Endothelial cell of umbilical vein (primary cell): ENCODE measurements around the gene NECAB2. TPM values are rescaled to one million over a fixed set of nuclear protein-coding genes. Genes with fewer than 3 reads are reported as not detected.

ENCODE experiments used
- BruUV-seq: library from RNA; stranded (reverse); fragments of 400-500 nt; replicated peaks from 2 replicates; lab custom pipeline; 2021; lab: Mats Ljungman, UMichigan
- CTCF ChIA-PET: fragments of 300-600, 350-600 bp; sonication (Branson Sonifier 250); formaldehyde crosslinking; loops from one replicate; lab custom pipeline; 2021; ENCODE audit warnings: antibody characterized with exemption, inconsistent platforms; lab: Charles Lee
- POLR2A ChIA-PET: fragments of 300-600, 350-600 bp; sonication (Branson Sonifier 250); formaldehyde crosslinking; loops from one replicate; lab custom pipeline; 2021; ENCODE audit warnings: antibody characterized with exemption, inconsistent platforms; lab: Charles Lee
- DNase-seq: peaks from one replicate; pipeline ENCODE4 v3.0.0-alpha.2; 2011; ENCODE audit warnings: low read depth, low spot score
- FAIRE-seq: peaks from 2 replicates; lab custom pipeline; 2011; peaks lifted over from hg19 to GRCh38; lab: Jason Lieb, UNC
- H2AFZ ChIP-seq: 2 replicates; pipeline ENCODE4 v1.6.0; 2012; ENCODE audit warnings: low read depth, low read length, control low read depth, inconsistent platforms
- H3K27ac ChIP-seq: 2 replicates; pipeline ENCODE4 v1.5.1; 2011; ENCODE audit warnings: low read depth, mild to moderate bottlenecking, control low read depth, low read length, moderate library complexity; ENCODE audit not compliant: insufficient read depth
- H3K27me3 ChIP-seq, 2 experiments: 2 replicates each; pipeline versions ENCODE4 v1.6.0 to v1.6.1; 2011; ENCODE audit warnings: low read length in 2 of 2, mixed read lengths in 1 of 2; ENCODE audit not compliant: control insufficient read depth in 2 of 2, insufficient read depth in 2 of 2
- H3K36me3 ChIP-seq, 2 experiments: 2 replicates in 1 of 2; 3 replicates in 1 of 2; pipeline ENCODE4 v1.5.1; 2011; ENCODE audit warnings: low read length in 2 of 2, mild to moderate bottlenecking in 1 of 2, moderate library complexity in 1 of 2; ENCODE audit not compliant: control insufficient read depth in 2 of 2, insufficient read depth in 2 of 2; ENCODE audit errors: extremely low read depth in 1 of 2
- H3K4me1 ChIP-seq: 3 replicates; pipeline ENCODE4 v1.5.1; 2011; ENCODE audit warnings: mild to moderate bottlenecking, low read length; ENCODE audit not compliant: control insufficient read depth, insufficient read depth; ENCODE audit errors: extremely low read depth
- H3K4me2 ChIP-seq: 2 replicates; pipeline ENCODE4 v1.6.1; 2011; ENCODE audit warnings: low read length, control low read depth, mixed read lengths; ENCODE audit not compliant: insufficient read depth
- H3K4me3 ChIP-seq, 3 experiments: fragments of 200-600 bp in 1 of 3; sonication (generic), shearing (Covaris generic) in 1 of 3; replicated peaks in 1 of 3; 2 replicates each; pipeline ENCODE4 v1.5.1; 2011 to 2016; ENCODE audit warnings: control low read depth in 3 of 3, low read length in 3 of 3, mild to moderate bottlenecking in 2 of 3, inconsistent platforms in 1 of 3, low read depth in 1 of 3, moderate library complexity in 1 of 3; ENCODE audit not compliant: insufficient read depth in 1 of 3
- H3K79me2 ChIP-seq: 2 replicates; pipeline ENCODE4 v1.6.0; 2012; ENCODE audit warnings: low read length, inconsistent platforms; ENCODE audit not compliant: control insufficient read depth, insufficient read depth
- H3K9ac ChIP-seq: replicated peaks from 2 replicates; pipeline ENCODE3; 2011; ENCODE audit warnings: low read length, control low read depth; ENCODE audit not compliant: insufficient read depth; ENCODE audit errors: extremely low read depth
- H3K9me1 ChIP-seq: replicated peaks from 3 replicates; pipeline ENCODE4 v1.6.0; 2011; ENCODE audit warnings: mild to moderate bottlenecking, low read length; ENCODE audit not compliant: control insufficient read depth, insufficient read depth; ENCODE audit errors: extremely low read depth
- H3K9me3 ChIP-seq: replicated peaks from 2 replicates; pipeline ENCODE4 v1.5.1; 2012; ENCODE audit warnings: low read length, inconsistent platforms; ENCODE audit not compliant: control insufficient read depth, insufficient read depth
- H4K20me1 ChIP-seq: replicated peaks from 2 replicates; pipeline ENCODE3; 2011; ENCODE audit warnings: mild to moderate bottlenecking, low read length; ENCODE audit not compliant: control insufficient read depth, insufficient read depth; ENCODE audit errors: extremely low read depth
- EZH2 ChIP-seq: IDR thresholded peaks from 2 replicates; pipeline ENCODE4 v1.6.1; 2012; ENCODE audit warnings: borderline replicate concordance, low read depth, mild to moderate bottlenecking, moderate library complexity, low read length, inconsistent platforms; ENCODE audit not compliant: severe bottlenecking
- FOS ChIP-seq: IDR thresholded peaks from 2 replicates; pipeline ENCODE4 v1.6.1; 2011; ENCODE audit warnings: mild to moderate bottlenecking, low read length, moderate library complexity, borderline replicate concordance; ENCODE audit not compliant: insufficient read depth
- GATA2 ChIP-seq: IDR thresholded peaks from 2 replicates; pipeline ENCODE4 v1.7.0; 2011; ENCODE audit warnings: low read depth, mild to moderate bottlenecking, moderate library complexity, mixed read lengths, low read length; ENCODE audit not compliant: insufficient read length, insufficient read depth
- JUN ChIP-seq: IDR thresholded peaks from 2 replicates; pipeline ENCODE4 v1.6.1; 2011; ENCODE audit warnings: borderline replicate concordance, low read depth; ENCODE audit not compliant: insufficient read length, insufficient read depth
- MYC ChIP-seq: IDR thresholded peaks from one replicate; pipeline ENCODE4 v1.6.1; 2011; ENCODE audit warnings: mild to moderate bottlenecking, low read depth, low read length
- POLR2A ChIP-seq: IDR thresholded peaks from 2 replicates; pipeline ENCODE4 v1.6.1; 2012; ENCODE audit warnings: low read depth, mild to moderate bottlenecking, control low read depth, low read length
- POLR2AphosphoS5 ChIP-seq: IDR thresholded peaks from 2 replicates; pipeline ENCODE4 v1.6.1; 2012; ENCODE audit warnings: low read depth, mild to moderate bottlenecking, control low read depth, low read length, moderate library complexity; ENCODE audit not compliant: insufficient read depth
- dilution Hi-C: fragments of 300-500 bp; cut with MboI; formaldehyde crosslinking; loops from one replicate; pipeline ENCODE4 v1.15.0; 2019; ENCODE audit warnings: low sequenced_read_pairs; ENCODE audit not compliant: extremely low pct_ligation_motif_present
- intact Hi-C: fragments of 100-400 bp; cut with micrococcal nuclease; formaldehyde crosslinking; loops from one replicate; pipeline ENCODE4 v1.10.0; 2022
- polyA plus RNA-seq, 4 experiments: library from polyadenylated mRNA; depleted of rRNA in 3 of 4; stranded (reverse) in 3 of 4; unstranded in 1 of 4; fragments of >200 nt; gene quantifications; 2 replicates each; pipeline versions ENCODE4 v1.2.1 to v1.2.3, GENCODE V29; 2011 to 2012; ENCODE audit warnings: missing spikeins in 1 of 4
- total RNA-seq: library from RNA; stranded (reverse); gene quantifications from 2 replicates; pipeline ENCODE4 v1.2.3, GENCODE V29; 2021
- TF ChIP-seq, protein P1 (sequence below), 2 donors: IDR thresholded peaks; 1 replicate in 1 of 2; 2 replicates in 1 of 2; pipeline ENCODE4 v1.5.1; 2011; ENCODE audit warnings: low read length in 2 of 2, mild to moderate bottlenecking in 2 of 2, moderate library complexity in 2 of 2, control low read depth in 1 of 2, inconsistent platforms in 1 of 2, low read depth in 1 of 2; ENCODE audit not compliant: insufficient read depth in 1 of 2; ENCODE audit errors: extremely low read depth in 1 of 2
- TF ChIP-seq, protein P2 (sequence below): IDR thresholded peaks from 2 replicates; pipeline ENCODE4 v1.6.1; 2011; ENCODE audit not compliant: insufficient read depth, insufficient read length

Gene NECAB2
- total and polyA plus RNA-seq, 2 donors (not counting 3 experiments of a cell fraction or from before 2014, with no cell fraction given): 0.26 to 0.31 TPM

DNA sequence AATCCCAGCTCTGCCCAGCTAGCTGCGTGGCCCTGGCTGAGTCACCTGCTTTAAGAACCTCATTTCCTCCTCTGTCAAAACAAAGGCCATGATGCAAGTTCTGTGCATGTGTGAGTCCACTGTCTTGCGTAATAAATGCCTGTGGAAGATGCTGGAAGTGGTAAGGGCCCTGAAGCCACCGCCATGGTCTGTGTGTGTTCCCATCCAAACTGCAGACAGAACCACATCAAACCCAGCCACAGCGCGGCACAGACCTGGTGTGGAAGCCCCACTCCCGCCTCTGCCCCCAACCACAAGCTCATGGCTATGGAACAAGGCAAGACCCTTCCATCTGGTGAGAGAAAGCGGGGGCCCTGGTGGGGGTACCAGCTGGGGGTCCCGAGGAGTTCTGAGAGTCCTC is 26.0 kb downstream of the NECAB2 start:
- Histone ChIP-seq H3K27ac (no peak overlapping the region), H3K4me1 (no peaks in the 10 kb centered on the region), H3K4me3 (no peak overlapping the region), H3K9ac (no peak overlapping the region), H3K4me2 (no peak overlapping the region), H2AFZ (no peak overlapping the region), H3K79me2 (no peaks in the 10 kb centered on the region), H3K9me3 (no peaks in the 10 kb centered on the region), H3K9me1 (no peaks in the 10 kb centered on the region), H3K27me3 (peaks cover 0 to 3% of the 10 kb centered on the region in 2 experiments), H3K36me3 (no peaks in the 10 kb centered on the region), H4K20me1 (no peaks in the 10 kb centered on the region)
- TF ChIP-seq, protein P1, sequence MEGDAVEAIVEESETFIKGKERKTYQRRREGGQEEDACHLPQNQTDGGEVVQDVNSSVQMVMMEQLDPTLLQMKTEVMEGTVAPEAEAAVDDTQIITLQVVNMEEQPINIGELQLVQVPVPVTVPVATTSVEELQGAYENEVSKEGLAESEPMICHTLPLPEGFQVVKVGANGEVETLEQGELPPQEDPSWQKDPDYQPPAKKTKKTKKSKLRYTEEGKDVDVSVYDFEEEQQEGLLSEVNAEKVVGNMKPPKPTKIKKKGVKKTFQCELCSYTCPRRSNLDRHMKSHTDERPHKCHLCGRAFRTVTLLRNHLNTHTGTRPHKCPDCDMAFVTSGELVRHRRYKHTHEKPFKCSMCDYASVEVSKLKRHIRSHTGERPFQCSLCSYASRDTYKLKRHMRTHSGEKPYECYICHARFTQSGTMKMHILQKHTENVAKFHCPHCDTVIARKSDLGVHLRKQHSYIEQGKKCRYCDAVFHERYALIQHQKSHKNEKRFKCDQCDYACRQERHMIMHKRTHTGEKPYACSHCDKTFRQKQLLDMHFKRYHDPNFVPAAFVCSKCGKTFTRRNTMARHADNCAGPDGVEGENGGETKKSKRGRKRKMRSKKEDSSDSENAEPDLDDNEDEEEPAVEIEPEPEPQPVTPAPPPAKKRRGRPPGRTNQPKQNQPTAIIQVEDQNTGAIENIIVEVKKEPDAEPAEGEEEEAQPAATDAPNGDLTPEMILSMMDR (IDR thresholded peaks at IDR 0.05; ENCODE audit: extremely low read depth in 1 of 2, insufficient read depth in 1 of 2, low read depth in 1 of 2, low read length in 2 of 2): no peak
- no peak for TF ChIP-seq POLR2AphosphoS5
- no peak for TF ChIP-seq JUN
- no peak for TF ChIP-seq POLR2A
- TF ChIP-seq, protein P2, sequence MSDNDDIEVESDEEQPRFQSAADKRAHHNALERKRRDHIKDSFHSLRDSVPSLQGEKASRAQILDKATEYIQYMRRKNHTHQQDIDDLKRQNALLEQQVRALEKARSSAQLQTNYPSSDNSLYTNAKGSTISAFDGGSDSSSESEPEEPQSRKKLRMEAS: no peak
- ChIA-PET POLR2A (no interaction called here), CTCF (no interaction called here)
- FAIRE-seq: no peak
- no TSS peak for BruUV-seq
- DNase-seq: no peak
- intact Hi-C loops (no loop called here), dilution Hi-C loops (no loop called here)

DNA sequence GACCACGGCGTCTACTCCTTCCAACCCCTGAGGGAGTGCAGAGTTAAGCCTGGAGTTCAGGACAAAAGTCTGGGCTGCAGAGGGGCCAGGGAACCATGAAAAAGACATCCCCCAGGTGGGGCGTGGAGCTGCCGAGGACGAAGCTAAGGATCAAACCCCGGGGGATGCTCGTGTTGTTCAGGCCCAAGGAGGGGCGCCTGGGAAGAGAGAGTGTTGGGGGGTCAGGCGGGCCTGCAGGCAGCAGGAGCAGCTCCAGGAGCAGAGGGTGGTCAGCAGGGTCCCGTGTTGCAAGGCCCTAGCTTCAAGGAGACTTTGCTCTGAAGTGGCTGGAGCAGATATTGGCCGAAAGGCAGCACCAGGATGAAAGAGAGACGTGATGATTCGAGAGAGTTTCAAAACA is 26.7 kb downstream of the NECAB2 start:
- dilution Hi-C loops (no loop called here), intact Hi-C loops (no loop called here)
- FAIRE-seq (no peak), DNase-seq (no peak)
- Histone ChIP-seq H3K36me3 (no peaks in the 10 kb centered on the region), H3K27ac (no peak overlapping the region), H3K4me2 (no peak overlapping the region), H2AFZ (no peak overlapping the region), H3K9me1 (no peaks in the 10 kb centered on the region), H3K79me2 (no peaks in the 10 kb centered on the region), H3K9me3 (no peaks in the 10 kb centered on the region), H3K9ac (no peak overlapping the region), H4K20me1 (no peaks in the 10 kb centered on the region), H3K4me3 (no peak overlapping the region), H3K27me3 (no peaks in the 10 kb centered on the region), H3K4me1 (no peaks in the 10 kb centered on the region)
- ChIA-PET CTCF (interaction anchor here (1.3 kb wide), 1 partner anchor 12 kb away, joined by 3 read pairs; no protein-coding TSS in a partner anchor), POLR2A (no interaction called here)
- no TSS peak for BruUV-seq
- TF ChIP-seq, protein P2: no peak
- TF ChIP-seq GATA2 (no peak), FOS (no peak), MYC (no peak), POLR2A (no peak), EZH2 (no peak), JUN (no peak), POLR2AphosphoS5 (no peak)
- TF ChIP-seq, protein P1 (IDR thresholded peaks at IDR 0.05; ENCODE audit: extremely low read depth in 1 of 2, insufficient read depth in 1 of 2, low read depth in 1 of 2, low read length in 2 of 2): no peak
